Activated B cell treated with CpG ODN at 0.5 μM for 24 hours (primary cell): ENCODE results near the gene LRRC59. TPM values are rescaled to one million over a fixed set of nuclear protein-coding genes. Genes with fewer than 3 reads are reported as not detected.

Source experiments
- ATAC-seq: fragments of 200-7000 bp; cut with Tn5 transposase; one replicate; pipeline ENCODE4 v1.10.0; 2021; ENCODE audit warnings: low read depth, mild to moderate bottlenecking, moderate library complexity
- CTCF ChIA-PET: fragments of 350-600 bp; sonication (Branson Sonifier 250); formaldehyde crosslinking; loops from one replicate; lab custom pipeline; 2021; ENCODE audit warnings: antibody characterized with exemption; lab: Charles Lee
- POLR2A ChIA-PET: fragments of 350-600 bp; sonication (Branson Sonifier 250); formaldehyde crosslinking; loops from one replicate; lab custom pipeline; 2021; ENCODE audit warnings: antibody characterized with exemption; lab: Charles Lee
- DNase-seq: peaks from one replicate; pipeline ENCODE4 v3.0.0; 2022
- H3K27ac Mint-ChIP-seq: one replicate; pipeline ENCODE4 v1.8.0; 2020; ENCODE audit warnings: mixed read lengths
- H3K27me3 Mint-ChIP-seq: one replicate; pipeline ENCODE4 v1.8.0; 2021; ENCODE audit warnings: mixed read lengths
- H3K36me3 Mint-ChIP-seq: one replicate; pipeline ENCODE4 v1.8.0; 2021; ENCODE audit warnings: low read depth, mixed read lengths
- H3K4me1 Mint-ChIP-seq: one replicate; pipeline ENCODE4 v1.8.0; 2021; ENCODE audit warnings: mixed read lengths
- H3K4me3 Mint-ChIP-seq: one replicate; pipeline ENCODE4 v1.8.0; 2020; ENCODE audit warnings: mild to moderate bottlenecking, mixed read lengths
- H3K9me3 Mint-ChIP-seq: one replicate; pipeline ENCODE4 v1.8.0; 2020; ENCODE audit warnings: mixed read lengths
- CTCF ChIP-seq: fragments of 200-600 bp; IDR thresholded peaks from one replicate; pipeline ENCODE4 v1.8.0; 2022; ENCODE audit warnings: antibody characterized with exemption, mild to moderate bottlenecking
- intact Hi-C: fragments of 100-400 bp; cut with micrococcal nuclease; formaldehyde crosslinking; loops from one replicate; pipeline ENCODE4 v1.15.1; 2024
- total RNA-seq: library from RNA; stranded (reverse); gene quantifications from 2 replicates; pipeline ENCODE4 v1.2.3, GENCODE V29; 2022

The LRRC59 gene
- 41.8 and 42.0 TPM in 2 replicates for total RNA-seq

DNA sequence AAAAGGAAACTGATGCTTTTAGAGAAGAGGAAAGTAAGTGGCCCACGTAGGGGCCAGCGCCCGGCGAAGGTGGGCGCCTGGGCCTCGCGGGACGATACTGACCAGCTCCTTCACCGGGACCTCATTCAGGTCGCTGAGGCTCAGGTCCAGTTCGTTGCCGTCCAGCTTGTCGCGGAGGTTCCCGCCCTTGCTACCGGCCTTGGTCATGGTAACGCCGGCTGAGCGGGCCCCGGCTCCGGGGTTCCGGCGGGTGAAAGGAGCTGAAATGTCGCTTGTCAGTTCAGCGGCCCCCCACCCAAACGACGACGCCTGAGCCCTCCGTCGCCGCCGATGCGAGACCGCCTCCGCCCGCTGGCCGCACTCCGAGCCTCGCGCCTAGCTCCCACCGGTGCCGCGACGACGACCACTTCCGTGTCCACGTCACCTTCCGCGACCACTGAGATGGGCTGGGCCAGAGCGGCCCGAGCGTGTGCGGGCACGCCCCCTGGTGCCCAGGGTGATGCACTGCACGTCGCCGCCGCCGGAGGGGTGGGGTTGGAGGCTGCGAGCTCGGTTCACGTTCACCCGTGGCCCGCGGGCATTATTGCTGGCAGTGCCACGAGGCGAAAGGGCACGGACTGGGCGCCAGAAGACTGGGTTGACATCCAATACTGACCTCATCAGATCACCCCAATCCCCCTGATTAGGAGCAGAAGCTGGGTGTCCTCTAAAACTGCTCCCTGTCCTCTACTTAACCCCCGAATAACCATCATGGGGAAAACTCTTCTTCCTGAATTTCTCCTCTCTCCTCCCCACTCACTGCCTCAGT, at the start of gene LRRC59:
Gene LRRC59 (minus strand): TSS at position 413 of the 808 bp plus-strand sequence. CDS start 206 bp downstream, at position 207.
- ATAC-seq, result peak; percentile 100
- peak within 1 kb of the TSS; percentile 76 for H3K27ac Mint-ChIP-seq
- H3K9me3 Mint-ChIP-seq, result no peaks in the 10 kb centered on the region
- intact Hi-C loops, result loop anchor here (1.0 to 5.0 kb wide), 8 partner anchors 24 to 1490 kb away; partner anchors contain the start of genes ACSF2, EME1, MRPL27 and RSAD1
- H3K4me1 Mint-ChIP-seq, result peaks cover 23% of the 10 kb centered on the region
- peak within 1 kb of the TSS; percentile 88 for H3K4me3 Mint-ChIP-seq
- peak; percentile 95 for DNase-seq
- ChIA-PET CTCF (interaction anchor here (0.5 to 3.2 kb wide), 22 partner anchors 9 to 1030 kb away, joined by 3 to 29 read pairs (median 4); partner anchors contain the start of genes ACSF2, EME1, MRPL27 and RSAD1), POLR2A (interaction anchor here (0.6 to 4.2 kb wide), 23 partner anchors 9 to 470 kb away, joined by 3 to 33 read pairs (median 5); partner anchors contain the start of genes ACSF2, ANKRD40, EME1 and LUC7L3)
- H3K27me3 Mint-ChIP-seq, result no peaks in the 10 kb centered on the region
- peak; percentile 76 for TF ChIP-seq CTCF
- peaks cover 33% of the 10 kb centered on the region for H3K36me3 Mint-ChIP-seq

GRCh38 chr17:50445730-50446325, 48.5 kb upstream of the LRRC59 start:
- Mint-ChIP-seq H3K4me3 (no peak overlapping the region), H3K27ac (no peak overlapping the region), H3K27me3 (no peaks in the 10 kb centered on the region), H3K36me3 (peaks cover 6% of the 10 kb centered on the region), H3K9me3 (no peaks in the 10 kb centered on the region), H3K4me1 (no peaks in the 10 kb centered on the region)
- POLR2A ChIA-PET, result no interaction called here
- CTCF ChIA-PET, result no interaction called here
- DNase-seq (no peak), ATAC-seq (no peak)
- TF ChIP-seq CTCF, result no peak
- intact Hi-C loops, result no loop called here

GRCh38 chr17:50444841-50445715, 47.8 kb upstream of the LRRC59 start:
- no peak for ATAC-seq
- H3K4me1 Mint-ChIP-seq, result no peaks in the 10 kb centered on the region
- intact Hi-C loops, result no loop called here

GRCh38 chr17:50443505-50443974, 46.2 kb upstream of the LRRC59 start:
- no peaks in the 10 kb centered on the region for H3K4me1 Mint-ChIP-seq
- POLR2A ChIA-PET, result no interaction called here
- H3K36me3 Mint-ChIP-seq, result peaks cover 7% of the 10 kb centered on the region
- H3K9me3 Mint-ChIP-seq, result no peaks in the 10 kb centered on the region
- ATAC-seq (no peak), DNase-seq (no peak)
- H3K4me3 Mint-ChIP-seq, result no peak overlapping the region
- intact Hi-C loops, result no loop called here
- H3K27me3 Mint-ChIP-seq, result no peaks in the 10 kb centered on the region
- TF ChIP-seq CTCF, result no peak
- H3K27ac Mint-ChIP-seq, result no peak overlapping the region
- CTCF ChIA-PET, result no interaction called here

More at GRCh38 chr17:50444841-50445715, 47.8 kb upstream of the LRRC59 start:
- no peaks in the 10 kb centered on the region for H3K9me3 Mint-ChIP-seq
- H3K4me3 Mint-ChIP-seq, result no peak overlapping the region
- no peak for DNase-seq
- no peak for TF ChIP-seq CTCF
- no peaks in the 10 kb centered on the region for H3K27me3 Mint-ChIP-seq
- no peak overlapping the region for H3K27ac Mint-ChIP-seq
- POLR2A ChIA-PET, result no interaction called here
- CTCF ChIA-PET, result no interaction called here
- H3K36me3 Mint-ChIP-seq, result peaks cover 7% of the 10 kb centered on the region
